ENCODE data around the gene PRDM2. TPM values are rescaled to one million over a fixed set of nuclear protein-coding genes. Genes with fewer than 3 reads are reported as not detected.

The PRDM2 gene
- total and polyA plus RNA-seq, 2 experiments from 2014 or later = 11.5 to 18.6 TPM

GRCh38 chr1:13851726-13852125 is 151.7 kb downstream of the PRDM2 start:
- no peaks in the 10 kb centered on the region for H3K4me1 ChIP-seq (ENCODE audit: insufficient read depth)
- H3K27me3 ChIP-seq = no peaks in the 10 kb centered on the region
- no peak for TF ChIP-seq EZH2phosphoT487 (IDR thresholded peaks at IDR 0.05; ENCODE audit: low read depth, severe bottlenecking, unreplicated experiment)
- TF ChIP-seq, protein P1, sequence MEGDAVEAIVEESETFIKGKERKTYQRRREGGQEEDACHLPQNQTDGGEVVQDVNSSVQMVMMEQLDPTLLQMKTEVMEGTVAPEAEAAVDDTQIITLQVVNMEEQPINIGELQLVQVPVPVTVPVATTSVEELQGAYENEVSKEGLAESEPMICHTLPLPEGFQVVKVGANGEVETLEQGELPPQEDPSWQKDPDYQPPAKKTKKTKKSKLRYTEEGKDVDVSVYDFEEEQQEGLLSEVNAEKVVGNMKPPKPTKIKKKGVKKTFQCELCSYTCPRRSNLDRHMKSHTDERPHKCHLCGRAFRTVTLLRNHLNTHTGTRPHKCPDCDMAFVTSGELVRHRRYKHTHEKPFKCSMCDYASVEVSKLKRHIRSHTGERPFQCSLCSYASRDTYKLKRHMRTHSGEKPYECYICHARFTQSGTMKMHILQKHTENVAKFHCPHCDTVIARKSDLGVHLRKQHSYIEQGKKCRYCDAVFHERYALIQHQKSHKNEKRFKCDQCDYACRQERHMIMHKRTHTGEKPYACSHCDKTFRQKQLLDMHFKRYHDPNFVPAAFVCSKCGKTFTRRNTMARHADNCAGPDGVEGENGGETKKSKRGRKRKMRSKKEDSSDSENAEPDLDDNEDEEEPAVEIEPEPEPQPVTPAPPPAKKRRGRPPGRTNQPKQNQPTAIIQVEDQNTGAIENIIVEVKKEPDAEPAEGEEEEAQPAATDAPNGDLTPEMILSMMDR (IDR thresholded peaks at IDR 0.05; ENCODE audit: poor library complexity) = no peak
- no peak for TF ChIP-seq EZH2 (IDR thresholded peaks at IDR 0.05; ENCODE audit: borderline replicate concordance)
- H3K9me3 ChIP-seq (ENCODE audit: low read depth) = no peaks in the 10 kb centered on the region
- no peaks in the 10 kb centered on the region for H3K79me2 ChIP-seq
- H4K20me1 ChIP-seq (ENCODE audit: insufficient read depth, poor library complexity, severe bottlenecking) = no peaks in the 10 kb centered on the region
- H3K36me3 ChIP-seq (replicated peaks; ENCODE audit: insufficient read depth, low read depth) = no peaks in the 10 kb centered on the region
- no peak for DNase-seq (ENCODE audit: low spot score)
- H3K27ac ChIP-seq = no peak overlapping the region
- H3K9me2 ChIP-seq (replicated peaks; ENCODE audit: insufficient read depth) = no peaks in the 10 kb centered on the region
- H3K4me2 ChIP-seq = no peak overlapping the region
- H2AFZ ChIP-seq = no peak overlapping the region
- H3K4me3 ChIP-seq = no peak overlapping the region
- WGBS (ENCODE audit: low lambda C conversion rate, missing lambda C conversion rate) = 91% methylated on average over 2 of the region's 2 CpGs

GRCh38 chr1:13855554-13855953 is 155.6 kb downstream of the PRDM2 start:
- H3K9me3 ChIP-seq (ENCODE audit: low read depth) = no peaks in the 10 kb centered on the region
- no peak overlapping the region for H2AFZ ChIP-seq
- no peak overlapping the region for H3K4me3 ChIP-seq
- TF ChIP-seq, protein P1 (IDR thresholded peaks at IDR 0.05; ENCODE audit: poor library complexity) = no peak
- TF ChIP-seq EZH2 (IDR thresholded peaks at IDR 0.05; ENCODE audit: borderline replicate concordance) (no peak), EZH2phosphoT487 (IDR thresholded peaks at IDR 0.05; ENCODE audit: low read depth, severe bottlenecking, unreplicated experiment) (no peak)
- H4K20me1 ChIP-seq (ENCODE audit: insufficient read depth, poor library complexity, severe bottlenecking) = no peaks in the 10 kb centered on the region
- no peaks in the 10 kb centered on the region for H3K9me2 ChIP-seq (replicated peaks; ENCODE audit: insufficient read depth)
- no peak overlapping the region for H3K4me2 ChIP-seq
- no peaks in the 10 kb centered on the region for H3K4me1 ChIP-seq (ENCODE audit: insufficient read depth)
- H3K36me3 ChIP-seq (replicated peaks; ENCODE audit: insufficient read depth, low read depth) = no peaks in the 10 kb centered on the region
- no peak overlapping the region for H3K27ac ChIP-seq
- 67% methylated on average over 1 of the region's 1 CpG for whole genome bisulfite sequencing (ENCODE audit: low lambda C conversion rate, missing lambda C conversion rate)
- H3K79me2 ChIP-seq = no peaks in the 10 kb centered on the region
- DNase-seq (ENCODE audit: low spot score) = no peak
- H3K27me3 ChIP-seq = no peaks in the 10 kb centered on the region

- no peaks in the 10 kb centered on the region for H3K9me3 ChIP-seq (ENCODE audit: low read depth)
- peak; percentile 28 for DNase-seq (ENCODE audit: low spot score)
- no peaks in the 10 kb centered on the region for H4K20me1 ChIP-seq (ENCODE audit: insufficient read depth, poor library complexity, severe bottlenecking)
- no peak for TF ChIP-seq EZH2 (IDR thresholded peaks at IDR 0.05; ENCODE audit: borderline replicate concordance)
- TF ChIP-seq, protein P1 (IDR thresholded peaks at IDR 0.05; ENCODE audit: poor library complexity) = no peak
- TF ChIP-seq EZH2phosphoT487 (IDR thresholded peaks at IDR 0.05; ENCODE audit: low read depth, severe bottlenecking, unreplicated experiment) = no peak
- no peak overlapping the region for H3K4me3 ChIP-seq
- H3K9me2 ChIP-seq (replicated peaks; ENCODE audit: insufficient read depth) = no peaks in the 10 kb centered on the region
- no peaks in the 10 kb centered on the region for H3K36me3 ChIP-seq (replicated peaks; ENCODE audit: insufficient read depth, low read depth)
- no peak overlapping the region for H3K4me2 ChIP-seq
- H3K27ac ChIP-seq = peak overlapping the region; percentile 35
- H3K27me3 ChIP-seq = no peaks in the 10 kb centered on the region
- 37% methylated on average over 2 of the region's 2 CpGs for WGBS (ENCODE audit: low lambda C conversion rate, missing lambda C conversion rate)
- no peaks in the 10 kb centered on the region for H3K4me1 ChIP-seq (ENCODE audit: insufficient read depth)
- no peak overlapping the region for H2AFZ ChIP-seq
- H3K79me2 ChIP-seq = no peaks in the 10 kb centered on the region
These were observed 160.0 kb downstream of the PRDM2 start for GRCh38 chr1:13860031-13860430.

DNA sequence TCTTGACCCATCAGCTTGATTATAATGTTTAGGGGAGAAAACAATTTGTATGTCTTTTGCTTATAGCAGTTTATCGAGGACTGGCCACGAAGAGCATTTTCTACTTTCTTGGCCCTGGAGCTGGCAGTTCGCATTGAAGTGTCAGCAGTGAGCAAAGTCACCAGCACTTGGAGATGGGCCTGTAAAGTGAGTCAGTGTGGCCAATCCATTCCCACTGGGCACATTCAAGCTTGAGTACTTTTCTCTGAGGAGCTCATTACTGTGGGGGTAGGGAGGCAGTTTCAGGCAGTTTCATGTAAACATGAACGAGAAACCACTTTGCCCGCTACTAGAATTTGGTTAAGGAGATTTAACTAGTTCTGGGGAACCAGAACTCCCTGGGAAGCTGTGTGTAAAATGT is 164.8 kb downstream of the PRDM2 start:
- Histone ChIP-seq H3K36me3 (replicated peaks; ENCODE audit: insufficient read depth, low read depth) (no peaks in the 10 kb centered on the region), H3K9me3 (ENCODE audit: low read depth) (no peaks in the 10 kb centered on the region), H2AFZ (no peak overlapping the region), H4K20me1 (ENCODE audit: insufficient read depth, poor library complexity, severe bottlenecking) (no peaks in the 10 kb centered on the region), H3K79me2 (no peaks in the 10 kb centered on the region), H3K4me2 (no peak overlapping the region), H3K27me3 (no peaks in the 10 kb centered on the region), H3K9me2 (replicated peaks; ENCODE audit: insufficient read depth) (no peaks in the 10 kb centered on the region), H3K4me3 (no peak overlapping the region), H3K27ac (no peak overlapping the region), H3K4me1 (ENCODE audit: insufficient read depth) (no peaks in the 10 kb centered on the region)
- WGBS (ENCODE audit: low lambda C conversion rate, missing lambda C conversion rate) = 79% methylated on average over 5 of the region's 5 CpGs
- no peak for DNase-seq (ENCODE audit: low spot score)
- TF ChIP-seq EZH2phosphoT487 (IDR thresholded peaks at IDR 0.05; ENCODE audit: low read depth, severe bottlenecking, unreplicated experiment) (no peak), EZH2 (IDR thresholded peaks at IDR 0.05; ENCODE audit: borderline replicate concordance) (no peak)
- TF ChIP-seq, protein P1 (IDR thresholded peaks at IDR 0.05; ENCODE audit: poor library complexity) = no peak
